DOHH2 (cell line): Measurements from ENCODE around the gene GDF2.

Experiments used
- H3F3A ChIP-seq: fragments of 200-600 bp; sonication (generic), shearing (Covaris generic); 2 replicates; pipeline ENCODE4 v1.6.0; 2016; ENCODE audit warnings: antibody characterized with exemption, mild to moderate bottlenecking; ENCODE audit not compliant: control insufficient read depth, insufficient read depth
- H3K27ac ChIP-seq: fragments of 200-600 bp; sonication (generic); 2 replicates; pipeline ENCODE4 v1.5.1; 2014; ENCODE audit warnings: low read depth, mild to moderate bottlenecking, low read length, moderate library complexity
- H3K27me3 ChIP-seq: fragments of 200-600 bp; sonication (generic); 2 replicates; pipeline ENCODE4 v1.6.1; 2014; ENCODE audit warnings: mild to moderate bottlenecking, low read length, mixed read lengths; ENCODE audit not compliant: control insufficient read depth
- H3K36me3 ChIP-seq: fragments of 200-600 bp; sonication (generic); 2 replicates; pipeline ENCODE4 v1.6.1; 2014; ENCODE audit warnings: mild to moderate bottlenecking, low read length, moderate library complexity, mixed read lengths; ENCODE audit not compliant: control insufficient read depth
- H3K4me1 ChIP-seq: fragments of 200-600 bp; sonication (generic); 2 replicates; pipeline ENCODE4 v1.6.1; 2014; ENCODE audit warnings: mild to moderate bottlenecking, low read length, mixed read lengths; ENCODE audit not compliant: control insufficient read depth
- H3K4me2 ChIP-seq: fragments of 200-600 bp; sonication (generic); 2 replicates; pipeline ENCODE4 v1.6.0; 2014; ENCODE audit warnings: mild to moderate bottlenecking, low read length, moderate library complexity
- H3K4me3 ChIP-seq: fragments of 200-600 bp; sonication (generic); 2 replicates; pipeline ENCODE4 v1.5.1; 2014; ENCODE audit warnings: mild to moderate bottlenecking, low read length, mixed read lengths
- H3K79me2 ChIP-seq: fragments of 200-600 bp; sonication (generic); 2 replicates; pipeline ENCODE4 v1.6.1; 2014; ENCODE audit warnings: mild to moderate bottlenecking, low read length, mixed read lengths; ENCODE audit not compliant: control insufficient read depth
- H3K9me2 ChIP-seq: fragments of 200-600 bp; sonication (generic); replicated peaks from 2 replicates; pipeline ENCODE4 v1.6.1; 2014; ENCODE audit warnings: mild to moderate bottlenecking, low read length, mixed read lengths; ENCODE audit not compliant: control insufficient read depth
- H3K9me3 ChIP-seq: fragments of 200-600 bp; sonication (generic); 2 replicates; pipeline ENCODE4 v1.6.1; 2014; ENCODE audit warnings: antibody characterized with exemption, low read length, mixed read lengths; ENCODE audit not compliant: control insufficient read depth, insufficient read depth
- H4K20me1 ChIP-seq: fragments of 200-600 bp; sonication (generic); 2 replicates; pipeline ENCODE4 v1.6.0; 2014; ENCODE audit warnings: low read depth, mild to moderate bottlenecking, antibody characterized with exemption, low read length, moderate library complexity; ENCODE audit not compliant: control insufficient read depth, insufficient read depth
- EZH2phosphoT487 ChIP-seq: fragments of 200-600 bp; sonication (generic); IDR thresholded peaks from 2 replicates; pipeline ENCODE4 v1.6.1; 2017; ENCODE audit warnings: borderline replicate concordance, mild to moderate bottlenecking, antibody characterized with exemption, low read length, moderate library complexity, mixed read lengths
- TF ChIP-seq, protein P1 (sequence below): fragments of 200-600 bp; sonication (generic); IDR thresholded peaks from one replicate; pipeline ENCODE4 v1.5.1; 2014; ENCODE audit warnings: antibody characterized with exemption, mild to moderate bottlenecking, low read depth, low read length; ENCODE audit not compliant: poor library complexity, severe bottlenecking

Gene GDF2

DNA sequence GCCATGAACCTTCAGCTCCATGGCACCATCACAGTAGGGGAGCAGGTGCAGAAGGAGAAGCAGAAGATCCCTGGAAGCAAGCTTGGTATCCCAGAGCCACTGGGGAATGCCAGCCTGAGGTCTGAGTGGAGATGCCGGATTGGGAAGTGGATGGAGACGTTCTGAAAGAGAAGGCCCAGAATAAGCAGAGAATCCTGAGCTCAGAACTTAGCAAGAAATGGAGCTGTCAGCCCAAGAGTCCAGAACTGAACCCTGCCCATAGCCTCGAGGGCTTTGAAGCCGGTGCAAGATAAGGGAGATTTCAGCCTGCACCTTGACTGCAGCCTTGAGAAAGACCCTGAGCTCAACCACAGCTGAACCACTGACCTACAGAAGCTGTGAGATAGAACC is 36.1 kb upstream of the GDF2 start:
- no peaks in the 10 kb centered on the region for H3K79me2 ChIP-seq
- H3K27ac ChIP-seq = no peak overlapping the region
- H4K20me1 ChIP-seq = 0 out of 2 replicates have a peak, but pooled peaks cover under 1% of the 10 kb centered on the region
- H3K27me3 ChIP-seq = no peaks in the 10 kb centered on the region
- H3K36me3 ChIP-seq = no peaks in the 10 kb centered on the region
- H3F3A ChIP-seq = no peaks in the 10 kb centered on the region
- TF ChIP-seq EZH2phosphoT487 = no peak
- TF ChIP-seq, protein P1, sequence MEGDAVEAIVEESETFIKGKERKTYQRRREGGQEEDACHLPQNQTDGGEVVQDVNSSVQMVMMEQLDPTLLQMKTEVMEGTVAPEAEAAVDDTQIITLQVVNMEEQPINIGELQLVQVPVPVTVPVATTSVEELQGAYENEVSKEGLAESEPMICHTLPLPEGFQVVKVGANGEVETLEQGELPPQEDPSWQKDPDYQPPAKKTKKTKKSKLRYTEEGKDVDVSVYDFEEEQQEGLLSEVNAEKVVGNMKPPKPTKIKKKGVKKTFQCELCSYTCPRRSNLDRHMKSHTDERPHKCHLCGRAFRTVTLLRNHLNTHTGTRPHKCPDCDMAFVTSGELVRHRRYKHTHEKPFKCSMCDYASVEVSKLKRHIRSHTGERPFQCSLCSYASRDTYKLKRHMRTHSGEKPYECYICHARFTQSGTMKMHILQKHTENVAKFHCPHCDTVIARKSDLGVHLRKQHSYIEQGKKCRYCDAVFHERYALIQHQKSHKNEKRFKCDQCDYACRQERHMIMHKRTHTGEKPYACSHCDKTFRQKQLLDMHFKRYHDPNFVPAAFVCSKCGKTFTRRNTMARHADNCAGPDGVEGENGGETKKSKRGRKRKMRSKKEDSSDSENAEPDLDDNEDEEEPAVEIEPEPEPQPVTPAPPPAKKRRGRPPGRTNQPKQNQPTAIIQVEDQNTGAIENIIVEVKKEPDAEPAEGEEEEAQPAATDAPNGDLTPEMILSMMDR = no peak
- peak overlapping the region; percentile 27 for H3K4me2 ChIP-seq
- H3K9me2 ChIP-seq = no peaks in the 10 kb centered on the region
- peaks cover 2% of the 10 kb centered on the region; the same call in 1 of the 2 replicates for H3K9me3 ChIP-seq
- peaks cover 14% of the 10 kb centered on the region for H3K4me1 ChIP-seq
- H3K4me3 ChIP-seq = peak overlapping the region; percentile 31; the same call in 1 of the 2 replicates

DNA sequence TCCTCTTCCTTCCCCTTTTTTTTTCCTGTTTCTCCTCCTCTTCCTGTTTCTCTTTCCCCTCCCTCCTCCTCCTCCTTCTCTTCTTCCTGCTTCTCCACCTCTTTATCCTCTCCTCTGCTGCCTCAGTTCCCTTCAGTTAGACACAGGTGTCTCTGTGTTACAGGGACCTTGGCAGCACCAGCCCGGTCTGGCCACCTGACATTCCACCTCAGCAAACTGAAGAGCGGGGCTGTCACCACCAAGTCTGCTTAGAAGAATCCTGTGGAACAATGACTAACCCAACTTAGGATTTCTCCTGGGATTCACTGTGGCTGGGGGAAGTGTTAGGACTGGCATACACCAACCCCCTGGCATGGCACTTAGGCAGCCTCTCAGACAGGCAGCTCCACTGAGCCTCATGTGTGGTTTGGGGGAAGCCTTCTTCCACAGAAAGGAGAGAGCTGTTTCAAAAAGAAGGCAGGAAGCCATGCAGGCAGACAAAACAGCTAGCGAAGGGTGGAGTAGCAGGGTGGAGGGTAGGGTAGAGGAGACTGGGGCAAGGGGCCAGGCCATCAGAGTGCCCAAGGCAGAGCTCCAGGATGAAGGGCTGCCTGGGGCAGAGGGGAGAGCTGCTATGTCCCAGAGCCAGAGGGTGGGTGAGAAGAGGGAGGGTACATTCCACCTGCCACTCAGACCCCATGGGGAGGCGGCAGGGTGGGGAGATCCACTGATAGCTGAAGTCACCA is 35.5 kb upstream of the GDF2 start:
- Histone ChIP-seq H3F3A (no peaks in the 10 kb centered on the region), H4K20me1 (0 out of 2 replicates have a peak, but pooled peaks cover 2% of the 10 kb centered on the region), H3K27ac (no peak overlapping the region), H3K36me3 (no peaks in the 10 kb centered on the region), H3K4me2 (peak overlapping the region; percentile 27), H3K4me1 (peaks cover 14% of the 10 kb centered on the region), H3K27me3 (no peaks in the 10 kb centered on the region), H3K79me2 (no peaks in the 10 kb centered on the region), H3K4me3 (peak overlapping the region; percentile 31; the same call in 1 of the 2 replicates), H3K9me3 (peaks cover 2% of the 10 kb centered on the region; the same call in 1 of the 2 replicates), H3K9me2 (no peaks in the 10 kb centered on the region)
- TF ChIP-seq EZH2phosphoT487 = no peak
- TF ChIP-seq, protein P1 = no peak

DNA sequence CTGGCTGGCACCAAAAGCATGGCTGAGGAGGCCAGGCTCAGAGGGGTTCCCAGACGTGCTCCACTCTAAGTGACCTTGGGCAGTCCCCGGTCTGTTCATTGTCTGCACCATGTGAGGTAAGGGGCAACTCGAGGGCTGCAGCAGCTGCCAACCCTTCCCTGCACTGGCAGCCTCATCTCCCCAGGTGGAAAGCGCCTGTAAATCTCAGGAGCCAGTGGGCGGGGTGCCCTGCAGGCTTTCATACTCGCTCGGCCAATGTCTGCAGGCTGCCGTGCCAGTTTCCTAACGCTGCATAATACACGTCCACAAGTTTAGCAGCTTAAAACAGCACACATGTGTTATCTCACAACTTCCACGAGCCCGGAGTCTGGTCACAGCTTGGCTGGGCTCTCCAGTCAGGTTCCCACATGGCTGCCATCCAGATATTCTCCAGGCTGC is 34.9 kb upstream of the GDF2 start:
- Histone ChIP-seq H3K79me2 (no peaks in the 10 kb centered on the region), H3K27ac (no peak overlapping the region), H3K9me3 (peaks cover 2% of the 10 kb centered on the region; the same call in 1 of the 2 replicates), H3K4me2 (no peak overlapping the region), H3F3A (no peaks in the 10 kb centered on the region), H3K4me1 (peaks cover 14% of the 10 kb centered on the region), H3K9me2 (no peaks in the 10 kb centered on the region), H4K20me1 (0 out of 2 replicates have a peak, but pooled peaks cover 2% of the 10 kb centered on the region), H3K4me3 (no peak overlapping the region), H3K36me3 (no peaks in the 10 kb centered on the region), H3K27me3 (no peaks in the 10 kb centered on the region)
- TF ChIP-seq, protein P1 = no peak
- TF ChIP-seq EZH2phosphoT487 = no peak
